LoVo (cell line): ENCODE measurements around the gene C19orf33.

Experiments
- DNase-seq: peaks from one replicate; pipeline ENCODE4 v3.0.0-alpha.2; 2016; ENCODE audit warnings: low spot score

Gene C19orf33

GRCh38 chr19:38308926-38309614 lies 5.0 kb downstream of the C19orf33 start:
- DNase-seq, result no peak

GRCh38 chr19:38309615-38310278 lies 5.7 kb downstream of the C19orf33 start:
- no peak for DNase-seq

- no peak for DNase-seq
Measured at GRCh38 chr19:38310279-38310670, 6.2 kb downstream of the C19orf33 start.

GRCh38 chr19:38310986-38311385 lies 6.9 kb downstream of the C19orf33 start:
- no peak for DNase-seq

GRCh38 chr19:38315657-38316476 lies 11.8 kb downstream of the C19orf33 start, which contains the start of gene YIF1B:
TSS of gene YIF1B (minus strand) at chr19:38315947. CDS start at chr19:38315917, 30 bp downstream.
- peak; percentile 96 for DNase-seq

DNA sequence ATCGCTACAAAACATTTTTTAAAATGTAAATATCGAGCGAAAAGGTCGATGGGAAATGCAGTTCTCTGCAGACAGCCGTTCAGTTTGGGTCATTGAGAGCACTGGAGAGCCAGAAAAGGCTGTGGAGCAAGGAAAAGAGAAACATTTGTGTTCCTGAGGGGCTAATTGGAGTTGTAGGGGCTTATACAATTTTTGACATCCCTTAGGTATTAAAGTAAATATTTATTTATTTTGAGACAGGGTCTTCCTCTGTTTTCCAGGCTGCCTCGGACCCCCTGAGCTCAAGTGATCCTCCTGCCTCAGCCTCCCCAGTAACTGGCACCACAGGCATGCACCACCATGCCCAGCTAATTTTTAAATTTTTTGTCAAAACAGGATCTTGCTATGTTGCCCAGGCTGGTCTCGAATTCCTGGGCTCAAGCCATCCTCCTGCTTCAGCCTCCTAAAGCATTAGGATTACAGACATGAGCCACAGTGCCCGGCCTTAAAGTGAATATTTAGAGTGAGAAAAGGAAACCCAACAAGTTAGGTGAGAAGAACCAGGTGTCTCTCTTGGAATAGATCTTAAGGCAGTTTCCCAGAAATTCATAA lies 12.5 kb downstream of the C19orf33 start:
- no peak for DNase-seq

GRCh38 chr19:38317104-38317612 lies 13.1 kb downstream of the C19orf33 start:
- no peak for DNase-seq

- no peak for DNase-seq
Measured at GRCh38 chr19:38318660-38319059, 14.6 kb downstream of the C19orf33 start.

DNA sequence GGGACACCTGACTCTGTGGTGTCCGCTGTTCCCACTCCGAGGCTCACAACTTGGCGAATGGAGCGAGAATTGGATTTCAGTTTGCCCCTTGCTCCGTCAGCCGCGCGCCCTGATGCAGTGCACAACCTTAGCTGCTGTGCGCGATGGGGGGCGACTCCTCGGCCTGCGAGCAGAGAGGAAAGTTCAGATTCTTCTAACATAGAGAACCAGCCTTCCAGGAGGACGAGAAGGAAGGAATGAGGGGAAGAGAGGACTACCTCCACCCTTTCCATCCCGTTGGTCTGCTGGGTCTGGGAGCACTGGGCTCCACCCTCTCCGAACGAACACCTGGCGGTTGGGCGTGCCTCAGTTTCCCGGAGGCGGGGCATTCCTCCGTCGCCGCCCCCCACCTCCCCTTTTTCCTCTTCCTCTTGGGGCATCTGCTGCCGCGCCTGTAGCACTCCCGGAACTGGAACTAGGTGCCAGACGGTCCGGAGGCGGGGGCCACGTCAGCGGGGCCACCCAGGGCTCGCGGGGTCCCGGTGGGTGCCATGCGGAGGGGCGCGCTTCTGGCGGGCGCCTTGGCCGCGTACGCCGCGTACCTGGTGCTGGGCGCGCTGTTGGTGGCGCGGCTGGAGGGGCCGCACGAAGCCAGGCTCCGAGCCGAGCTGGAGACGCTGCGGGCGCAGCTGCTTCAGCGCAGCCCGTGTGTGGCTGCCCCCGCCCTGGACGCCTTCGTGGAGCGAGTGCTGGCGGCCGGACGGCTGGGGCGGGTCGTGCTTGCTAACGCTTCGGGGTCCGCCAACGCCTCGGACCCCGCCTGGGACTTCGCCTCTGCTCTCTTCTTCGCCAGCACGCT lies 15.6 kb downstream of the C19orf33 start, which contains the start of gene KCNK6:
Gene KCNK6 (plus strand): TSS at position 425 of the 838 bp plus-strand sequence. CDS start 106 bp downstream, at position 531.
- DNase-seq, result peak; percentile 74

DNA sequence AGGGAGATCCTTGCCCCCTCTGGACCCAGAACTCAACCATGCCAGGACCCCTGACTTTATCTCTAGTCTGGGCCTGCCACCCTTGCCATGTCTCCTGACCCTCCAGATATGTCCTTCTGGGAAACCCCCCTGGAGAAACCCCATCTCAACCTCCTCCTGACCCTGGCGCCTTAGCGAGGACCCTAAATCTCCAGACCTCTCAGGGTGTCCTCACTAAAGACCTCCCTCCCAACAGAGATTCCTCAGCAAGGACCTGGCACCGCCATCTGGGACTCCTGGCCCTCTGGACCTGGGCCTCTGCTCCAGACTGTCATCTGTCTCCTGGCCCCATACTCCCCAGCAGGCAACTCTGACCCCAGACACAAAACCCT lies 16.9 kb downstream of the C19orf33 start:
- no peak for DNase-seq

DNA sequence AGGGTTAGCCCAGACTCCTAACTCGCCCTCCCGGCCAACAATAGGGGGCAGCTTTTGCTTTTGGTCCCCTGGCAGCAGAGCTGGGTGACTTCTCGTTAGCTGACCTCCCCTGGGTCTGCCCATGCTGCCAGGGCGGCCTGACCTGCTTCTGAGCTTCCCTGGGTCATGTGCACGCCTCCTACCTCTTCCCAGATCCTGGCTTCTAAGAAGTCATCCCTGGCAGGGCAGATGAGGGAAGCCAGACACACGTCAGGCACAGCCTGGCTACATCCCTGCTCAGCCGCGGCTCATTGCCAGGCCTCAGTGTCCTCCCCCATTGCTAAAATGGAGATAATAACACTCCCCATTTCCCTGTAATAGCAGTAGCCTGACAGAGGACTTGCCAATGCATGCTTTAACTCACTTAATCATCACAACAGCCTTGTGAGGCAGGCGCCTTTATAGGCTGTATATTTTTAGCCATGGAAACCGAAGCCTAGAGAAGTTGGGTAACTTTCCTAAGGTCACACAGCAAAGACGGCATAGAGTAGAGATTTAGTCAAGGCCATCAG lies 17.7 kb downstream of the C19orf33 start:
- no peak for DNase-seq

GRCh38 chr19:38323291-38323690 lies 19.2 kb downstream of the C19orf33 start:
- no peak for DNase-seq

GRCh38 chr19:38324431-38324830 lies 20.4 kb downstream of the C19orf33 start:
- no peak for DNase-seq

DNA sequence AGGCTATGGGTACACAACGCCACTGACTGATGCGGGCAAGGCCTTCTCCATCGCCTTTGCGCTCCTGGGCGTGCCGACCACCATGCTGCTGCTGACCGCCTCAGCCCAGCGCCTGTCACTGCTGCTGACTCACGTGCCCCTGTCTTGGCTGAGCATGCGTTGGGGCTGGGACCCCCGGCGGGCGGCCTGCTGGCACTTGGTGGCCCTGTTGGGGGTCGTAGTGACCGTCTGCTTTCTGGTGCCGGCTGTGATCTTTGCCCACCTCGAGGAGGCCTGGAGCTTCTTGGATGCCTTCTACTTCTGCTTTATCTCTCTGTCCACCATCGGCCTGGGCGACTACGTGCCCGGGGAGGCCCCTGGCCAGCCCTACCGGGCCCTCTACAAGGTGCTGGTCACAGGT lies 22.5 kb downstream of the C19orf33 start:
- DNase-seq, result no peak

DNA sequence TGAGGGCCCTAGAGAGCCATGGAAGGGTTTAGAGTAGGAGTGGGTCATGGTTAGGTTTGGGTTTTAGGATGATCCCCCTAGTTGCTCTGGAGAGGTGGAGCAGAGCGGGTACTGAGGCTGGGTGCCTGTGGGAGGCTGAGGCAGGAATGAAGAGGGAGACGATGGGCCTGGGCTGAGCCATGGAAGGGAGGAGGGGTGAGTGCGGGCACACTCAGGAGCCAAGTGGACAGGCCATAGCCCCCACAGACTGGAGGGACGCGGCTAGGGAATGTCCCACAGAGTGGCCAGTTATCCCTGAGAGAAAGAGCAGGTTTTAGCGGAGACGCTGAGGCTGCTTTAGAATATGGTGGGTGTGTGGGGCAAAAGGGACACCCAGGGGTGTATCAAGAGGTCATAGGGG lies 25.6 kb downstream of the C19orf33 start:
- DNase-seq, result no peak

GRCh38 chr19:38331728-38332127 lies 27.7 kb downstream of the C19orf33 start:
- DNase-seq, result no peak

- no peak for DNase-seq
Measured at GRCh38 chr19:38333245-38333644, 29.2 kb downstream of the C19orf33 start.

DNA sequence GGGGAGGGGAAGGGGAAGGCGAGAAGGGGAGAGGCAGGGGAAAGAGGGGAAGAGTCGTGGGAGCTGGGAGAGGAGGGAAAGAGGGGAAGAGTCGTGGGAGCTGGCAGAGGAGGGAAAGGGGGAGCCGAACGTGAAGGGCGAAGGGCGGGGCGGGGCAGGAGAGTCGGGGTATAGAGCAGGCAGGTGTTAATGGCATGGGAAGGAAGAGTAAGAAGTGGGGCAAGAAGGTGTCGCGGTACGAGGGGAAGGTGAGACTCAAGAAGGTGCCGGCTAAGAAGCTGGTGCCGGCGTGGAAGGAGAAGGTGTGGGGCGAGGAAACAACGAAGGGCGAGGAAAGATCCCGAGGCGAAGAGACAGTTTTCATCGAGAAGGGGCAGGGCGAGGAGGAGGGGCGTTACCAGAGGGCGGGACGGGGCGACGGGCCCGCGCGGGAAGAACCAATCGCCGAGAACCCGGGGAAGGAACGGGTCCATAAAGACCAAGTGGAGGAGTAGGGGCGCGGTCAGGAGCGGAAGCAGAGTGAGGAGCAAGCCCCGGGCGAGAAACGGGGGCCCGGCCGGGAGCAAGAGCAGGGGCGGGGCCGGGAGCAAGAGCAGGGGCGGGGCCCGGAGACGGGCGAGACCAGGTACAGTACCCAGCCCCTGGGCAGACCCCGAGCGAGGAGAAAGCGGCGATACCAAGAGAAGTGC lies 32.0 kb downstream of the C19orf33 start:
- DNase-seq, result peak; percentile 96

GRCh38 chr19:38336638-38337359 lies 32.7 kb downstream of the C19orf33 start:
- peak; percentile 99 for DNase-seq

- no peak for DNase-seq
Measured at GRCh38 chr19:38337360-38337653, 33.3 kb downstream of the C19orf33 start.
